HepG2 (cell line): Measurements from ENCODE around the gene LAG3. TPM values are rescaled to one million over a fixed set of nuclear protein-coding genes. Genes with fewer than 3 reads are reported as not detected.

ENCODE experiments used
- CC2D1A ChIP-seq: sonication (generic); formaldehyde crosslinking; IDR thresholded peaks from 2 replicates; pipeline ENCODE4 v1.8.1; 2023; ENCODE audit warnings: mild to moderate bottlenecking, missing genetic modification reagents
- ERF ChIP-seq: IDR thresholded peaks from 2 replicates; pipeline ENCODE4 v1.6.1; 2018; ENCODE audit warnings: missing biosample characterization, missing genetic modification reagents
- FOSL2 ChIP-seq: sonication (generic); formaldehyde crosslinking; IDR thresholded peaks from 2 replicates; pipeline ENCODE4 v1.4.0; 2020; ENCODE audit warnings: missing genetic modification reagents
- RARG ChIP-seq: sonication (generic); formaldehyde crosslinking; IDR thresholded peaks from 2 replicates; pipeline ENCODE4 v1.4.0; 2020; ENCODE audit warnings: low read depth, mild to moderate bottlenecking, missing genetic modification reagents
- RFX5 ChIP-seq: IDR thresholded peaks from 2 replicates; pipeline ENCODE4 v1.6.1; 2011; ENCODE audit warnings: low read depth, low read length, improper control_type of control experiment
- SOX13 ChIP-seq, 3 experiments: fragments of 450-650 bp in 1 of 3; sonication (generic) in 1 of 3; formaldehyde crosslinking in 1 of 3; IDR thresholded peaks in 2 of 3; conservative IDR thresholded peaks in 1 of 3; 2 replicates each; pipeline versions ENCODE4 v1.5.0 to v1.6.1; 2016 to 2020; ENCODE audit warnings: antibody characterized with exemption in 1 of 3, mild to moderate bottlenecking in 1 of 3, missing compliant biosample characterization in 1 of 3, missing genetic modification reagents in 1 of 3, moderate library complexity in 1 of 3
- ZMAT3 ChIP-seq: sonication (generic); formaldehyde crosslinking; conservative IDR thresholded peaks from 2 replicates; pipeline ENCODE4 v1.7.0; 2021; ENCODE audit warnings: missing genetic modification reagents
- ZNF501 ChIP-seq: sonication (generic); formaldehyde crosslinking; IDR thresholded peaks from 2 replicates; pipeline ENCODE4 v1.5.1; 2020; ENCODE audit warnings: mild to moderate bottlenecking, moderate library complexity, missing genetic modification reagents
- ZNF558 ChIP-seq: sonication (generic); formaldehyde crosslinking; IDR thresholded peaks from 2 replicates; pipeline ENCODE4 v1.9.0; 2022; ENCODE audit warnings: mild to moderate bottlenecking, missing genetic modification reagents, borderline replicate concordance
- ZNF772 ChIP-seq: sonication (generic); formaldehyde crosslinking; IDR thresholded peaks from 2 replicates; pipeline ENCODE4 v1.5.0; 2020; ENCODE audit warnings: mild to moderate bottlenecking, missing genetic modification reagents
- polyA plus RNA-seq, 8 experiments: library from polyadenylated mRNA; depleted of rRNA in 3 of 8; stranded (reverse) in 7 of 8; unstranded in 1 of 8; fragments of >200 nt; fragmentation: Illumina TruSeq in 4 of 8; extraction: Trizol in 4 of 8; gene quantifications; 2 replicates each; pipeline versions ENCODE4 v1.2.1 to v1.2.3, GENCODE V29; 2011 to 2016; ENCODE audit warnings: low read depth in 4 of 8, missing spikeins in 1 of 8, mixed read lengths in 1 of 8; ENCODE audit not compliant: insufficient read depth in 1 of 8
- total RNA-seq, 5 experiments: library from RNA; depleted of rRNA; stranded (reverse); fragments of >200 nt; fragmentation: Illumina TruSeq; extraction: Trizol; gene quantifications; 2 replicates each; pipeline ENCODE4 v1.2.3, GENCODE V29; 2016; ENCODE audit warnings: low read depth in 1 of 5
- TF ChIP-seq, protein P1 (sequence below): sonication (generic); formaldehyde crosslinking; IDR thresholded peaks from 2 replicates; pipeline ENCODE4 v1.5.1; 2020; ENCODE audit warnings: mild to moderate bottlenecking, missing genetic modification reagents, borderline replicate concordance
- TF ChIP-seq, protein P2 (sequence below): sonication (generic); formaldehyde crosslinking; IDR thresholded peaks from 2 replicates; pipeline ENCODE4 v1.8.0; 2022; ENCODE audit warnings: missing genetic modification reagents, mild to moderate bottlenecking, borderline replicate concordance
- TF ChIP-seq, protein P3 (sequence below): sonication (generic); formaldehyde crosslinking; IDR thresholded peaks from 2 replicates; pipeline ENCODE4 v1.5.0; 2020; ENCODE audit warnings: mild to moderate bottlenecking, missing genetic modification reagents
- TF ChIP-seq, protein P4 (sequence below): sonication (generic); formaldehyde crosslinking; IDR thresholded peaks from 2 replicates; pipeline ENCODE4 v1.4.0; 2020; ENCODE audit warnings: mild to moderate bottlenecking, missing genetic modification reagents
- TF ChIP-seq, protein P5 (sequence below): sonication (generic); formaldehyde crosslinking; IDR thresholded peaks from 2 replicates; pipeline ENCODE4 v1.5.0; 2020; ENCODE audit warnings: mild to moderate bottlenecking, missing genetic modification reagents, borderline replicate concordance

LAG3 gene
- total and polyA plus RNA-seq, 2 of the 13 experiments (the other 11 are each of a cell fraction or from before 2014, with no cell fraction given) = 0.11 to 0.26 TPM

DNA sequence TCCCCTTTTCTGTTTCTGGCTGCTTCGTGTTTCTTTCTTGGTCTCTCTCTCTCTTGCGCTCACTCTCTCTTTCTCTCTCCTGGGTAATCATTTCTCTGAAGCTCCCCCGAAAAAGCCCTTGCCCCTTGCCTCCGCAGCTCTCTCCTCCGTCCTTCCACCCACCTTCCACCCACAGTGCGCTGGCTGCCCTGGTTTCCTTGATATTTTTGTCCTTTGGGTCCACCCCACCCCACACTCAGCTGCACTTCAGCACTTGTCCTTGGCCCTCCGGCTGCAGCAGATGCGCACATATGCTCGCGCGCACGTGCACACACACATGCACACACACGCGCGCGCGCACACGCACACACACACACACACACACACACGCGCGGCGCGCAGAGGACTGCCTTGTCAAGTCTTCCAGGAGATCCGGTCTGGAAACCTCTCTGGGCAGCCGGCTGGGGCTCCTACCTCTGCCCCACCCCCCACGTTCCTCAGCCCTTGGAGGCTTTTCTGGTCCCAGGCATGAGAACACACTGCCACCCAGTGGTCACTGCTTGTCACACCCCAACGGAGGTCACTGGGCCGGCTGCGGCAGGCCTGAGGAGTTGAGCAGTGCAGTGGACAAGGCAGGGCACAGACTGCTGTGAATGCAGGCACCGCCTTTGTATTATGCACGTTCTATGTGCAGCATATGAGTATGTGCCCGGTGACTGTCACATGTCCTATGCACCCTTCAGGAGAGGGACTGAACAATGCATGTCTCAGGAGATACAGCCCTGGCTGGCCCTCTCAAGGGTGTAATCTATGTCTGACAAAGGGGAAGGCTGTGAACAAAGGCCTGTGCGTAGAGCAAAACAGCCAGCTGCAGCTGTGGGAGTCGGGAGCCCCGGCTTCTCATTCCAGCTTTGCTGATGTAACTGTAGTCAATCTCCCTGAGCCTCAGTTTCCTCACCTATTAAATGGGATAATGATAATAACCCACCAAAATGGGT, 6.5 kb downstream of the LAG3 start (continued):
- TF ChIP-seq, protein P1, sequence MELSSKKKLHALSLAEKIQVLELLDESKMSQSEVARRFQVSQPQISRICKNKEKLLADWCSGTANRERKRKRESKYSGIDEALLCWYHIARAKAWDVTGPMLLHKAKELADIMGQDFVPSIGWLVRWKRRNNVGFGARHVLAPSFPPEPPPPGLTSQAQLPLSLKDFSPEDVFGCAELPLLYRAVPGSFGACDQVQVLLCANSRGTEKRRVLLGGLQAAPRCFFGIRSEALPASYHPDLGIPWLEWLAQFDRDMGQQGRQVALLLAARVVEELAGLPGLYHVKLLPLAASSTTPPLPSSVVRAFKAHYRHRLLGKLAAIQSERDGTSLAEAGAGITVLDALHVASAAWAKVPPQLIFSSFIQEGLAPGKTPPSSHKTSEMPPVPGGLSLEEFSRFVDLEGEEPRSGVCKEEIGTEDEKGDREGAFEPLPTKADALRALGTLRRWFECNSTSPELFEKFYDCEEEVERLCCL (CRISPR knock-in tag) = no peak
- TF ChIP-seq ZNF558 (CRISPR knock-in tag) (no peak), ZNF772 (peak; percentile 41; the same call in 1 of the 2 replicates), FOSL2 (peak; percentile 50), RARG (CRISPR knock-in tag) (no peak), SOX13 (IDR thresholded peaks at IDR 0.05) (no peak), SOX13 (CRISPR knock-in tag; conservative IDR thresholded peaks at IDR 0.05 in 1 of 2, IDR thresholded peaks at IDR 0.05 in 1 of 2) (peak in 1 of 2 experiments; percentile 48; a peak in 1 of 4 replicates), ZNF501 (CRISPR knock-in tag) (peak; percentile 96), CC2D1A (CRISPR knock-in tag) (0 out of 2 replicates have a peak, but pooled peaks have one; percentile 69), ERF (CRISPR knock-in tag) (peak; percentile 79; the same call in 1 of the 2 replicates), ZMAT3 (CRISPR knock-in tag) (peak; percentile 78; the same call in 1 of the 2 replicates), RFX5 (no peak)
- TF ChIP-seq, protein P2, sequence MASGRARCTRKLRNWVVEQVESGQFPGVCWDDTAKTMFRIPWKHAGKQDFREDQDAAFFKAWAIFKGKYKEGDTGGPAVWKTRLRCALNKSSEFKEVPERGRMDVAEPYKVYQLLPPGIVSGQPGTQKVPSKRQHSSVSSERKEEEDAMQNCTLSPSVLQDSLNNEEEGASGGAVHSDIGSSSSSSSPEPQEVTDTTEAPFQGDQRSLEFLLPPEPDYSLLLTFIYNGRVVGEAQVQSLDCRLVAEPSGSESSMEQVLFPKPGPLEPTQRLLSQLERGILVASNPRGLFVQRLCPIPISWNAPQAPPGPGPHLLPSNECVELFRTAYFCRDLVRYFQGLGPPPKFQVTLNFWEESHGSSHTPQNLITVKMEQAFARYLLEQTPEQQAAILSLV (CRISPR knock-in tag) = peak; percentile 93
- TF ChIP-seq, protein P3, sequence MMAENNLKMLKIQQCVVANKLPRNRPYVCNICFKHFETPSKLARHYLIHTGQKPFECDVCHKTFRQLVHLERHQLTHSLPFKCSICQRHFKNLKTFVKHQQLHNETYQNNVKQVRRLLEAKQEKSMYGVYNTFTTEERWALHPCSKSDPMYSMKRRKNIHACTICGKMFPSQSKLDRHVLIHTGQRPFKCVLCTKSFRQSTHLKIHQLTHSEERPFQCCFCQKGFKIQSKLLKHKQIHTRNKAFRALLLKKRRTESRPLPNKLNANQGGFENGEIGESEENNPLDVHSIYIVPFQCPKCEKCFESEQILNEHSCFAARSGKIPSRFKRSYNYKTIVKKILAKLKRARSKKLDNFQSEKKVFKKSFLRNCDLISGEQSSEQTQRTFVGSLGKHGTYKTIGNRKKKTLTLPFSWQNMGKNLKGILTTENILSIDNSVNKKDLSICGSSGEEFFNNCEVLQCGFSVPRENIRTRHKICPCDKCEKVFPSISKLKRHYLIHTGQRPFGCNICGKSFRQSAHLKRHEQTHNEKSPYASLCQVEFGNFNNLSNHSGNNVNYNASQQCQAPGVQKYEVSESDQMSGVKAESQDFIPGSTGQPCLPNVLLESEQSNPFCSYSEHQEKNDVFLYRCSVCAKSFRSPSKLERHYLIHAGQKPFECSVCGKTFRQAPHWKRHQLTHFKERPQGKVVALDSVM (CRISPR knock-in tag) = peak; percentile 29; the same call in 1 of the 2 replicates
- TF ChIP-seq, protein P4, sequence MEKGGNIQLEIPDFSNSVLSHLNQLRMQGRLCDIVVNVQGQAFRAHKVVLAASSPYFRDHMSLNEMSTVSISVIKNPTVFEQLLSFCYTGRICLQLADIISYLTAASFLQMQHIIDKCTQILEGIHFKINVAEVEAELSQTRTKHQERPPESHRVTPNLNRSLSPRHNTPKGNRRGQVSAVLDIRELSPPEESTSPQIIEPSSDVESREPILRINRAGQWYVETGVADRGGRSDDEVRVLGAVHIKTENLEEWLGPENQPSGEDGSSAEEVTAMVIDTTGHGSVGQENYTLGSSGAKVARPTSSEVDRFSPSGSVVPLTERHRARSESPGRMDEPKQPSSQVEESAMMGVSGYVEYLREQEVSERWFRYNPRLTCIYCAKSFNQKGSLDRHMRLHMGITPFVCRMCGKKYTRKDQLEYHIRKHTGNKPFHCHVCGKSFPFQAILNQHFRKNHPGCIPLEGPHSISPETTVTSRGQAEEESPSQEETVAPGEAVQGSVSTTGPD (CRISPR knock-in tag) = 0 out of 2 replicates have a peak, but pooled peaks have one; percentile 9
- TF ChIP-seq, protein P5, sequence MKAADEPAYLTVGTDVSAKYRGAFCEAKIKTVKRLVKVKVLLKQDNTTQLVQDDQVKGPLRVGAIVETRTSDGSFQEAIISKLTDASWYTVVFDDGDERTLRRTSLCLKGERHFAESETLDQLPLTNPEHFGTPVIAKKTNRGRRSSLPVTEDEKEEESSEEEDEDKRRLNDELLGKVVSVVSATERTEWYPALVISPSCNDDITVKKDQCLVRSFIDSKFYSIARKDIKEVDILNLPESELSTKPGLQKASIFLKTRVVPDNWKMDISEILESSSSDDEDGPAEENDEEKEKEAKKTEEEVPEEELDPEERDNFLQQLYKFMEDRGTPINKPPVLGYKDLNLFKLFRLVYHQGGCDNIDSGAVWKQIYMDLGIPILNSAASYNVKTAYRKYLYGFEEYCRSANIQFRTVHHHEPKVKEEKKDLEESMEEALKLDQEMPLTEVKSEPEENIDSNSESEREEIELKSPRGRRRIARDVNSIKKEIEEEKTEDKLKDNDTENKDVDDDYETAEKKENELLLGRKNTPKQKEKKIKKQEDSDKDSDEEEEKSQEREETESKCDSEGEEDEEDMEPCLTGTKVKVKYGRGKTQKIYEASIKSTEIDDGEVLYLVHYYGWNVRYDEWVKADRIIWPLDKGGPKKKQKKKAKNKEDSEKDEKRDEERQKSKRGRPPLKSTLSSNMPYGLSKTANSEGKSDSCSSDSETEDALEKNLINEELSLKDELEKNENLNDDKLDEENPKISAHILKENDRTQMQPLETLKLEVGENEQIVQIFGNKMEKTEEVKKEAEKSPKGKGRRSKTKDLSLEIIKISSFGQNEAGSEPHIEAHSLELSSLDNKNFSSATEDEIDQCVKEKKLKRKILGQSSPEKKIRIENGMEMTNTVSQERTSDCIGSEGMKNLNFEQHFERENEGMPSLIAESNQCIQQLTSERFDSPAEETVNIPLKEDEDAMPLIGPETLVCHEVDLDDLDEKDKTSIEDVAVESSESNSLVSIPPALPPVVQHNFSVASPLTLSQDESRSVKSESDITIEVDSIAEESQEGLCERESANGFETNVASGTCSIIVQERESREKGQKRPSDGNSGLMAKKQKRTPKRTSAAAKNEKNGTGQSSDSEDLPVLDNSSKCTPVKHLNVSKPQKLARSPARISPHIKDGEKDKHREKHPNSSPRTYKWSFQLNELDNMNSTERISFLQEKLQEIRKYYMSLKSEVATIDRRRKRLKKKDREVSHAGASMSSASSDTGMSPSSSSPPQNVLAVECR (CRISPR knock-in tag) = peak; percentile 65
